Hepatocyte (in vitro differentiated cells): Measurements from ENCODE around the gene HTT.
A peak's percentile ranks its signal among the peaks of the same experiment; 100 is the strongest.

Experiments used
- EZH2 ChIP-seq: fragments of 200-600 bp; sonication (generic); IDR thresholded peaks from 2 replicates; pipeline ENCODE4 v1.6.1; 2016; ENCODE audit warnings: antibody characterized with exemption, mild to moderate bottlenecking, borderline replicate concordance
- EZH2phosphoT487 ChIP-seq: fragments of 200-600 bp; sonication (generic); IDR thresholded peaks from one replicate; pipeline ENCODE4 v1.6.1; 2018; ENCODE audit warnings: antibody characterized with exemption, mild to moderate bottlenecking, low read depth, moderate library complexity; ENCODE audit not compliant: unreplicated experiment, severe bottlenecking
- TF ChIP-seq, protein P1 (sequence below): fragments of 200-600 bp; sonication (generic); IDR thresholded peaks from 2 replicates; pipeline ENCODE4 v1.5.1; 2016; ENCODE audit warnings: antibody characterized with exemption, mild to moderate bottlenecking; ENCODE audit not compliant: poor library complexity

DNA sequence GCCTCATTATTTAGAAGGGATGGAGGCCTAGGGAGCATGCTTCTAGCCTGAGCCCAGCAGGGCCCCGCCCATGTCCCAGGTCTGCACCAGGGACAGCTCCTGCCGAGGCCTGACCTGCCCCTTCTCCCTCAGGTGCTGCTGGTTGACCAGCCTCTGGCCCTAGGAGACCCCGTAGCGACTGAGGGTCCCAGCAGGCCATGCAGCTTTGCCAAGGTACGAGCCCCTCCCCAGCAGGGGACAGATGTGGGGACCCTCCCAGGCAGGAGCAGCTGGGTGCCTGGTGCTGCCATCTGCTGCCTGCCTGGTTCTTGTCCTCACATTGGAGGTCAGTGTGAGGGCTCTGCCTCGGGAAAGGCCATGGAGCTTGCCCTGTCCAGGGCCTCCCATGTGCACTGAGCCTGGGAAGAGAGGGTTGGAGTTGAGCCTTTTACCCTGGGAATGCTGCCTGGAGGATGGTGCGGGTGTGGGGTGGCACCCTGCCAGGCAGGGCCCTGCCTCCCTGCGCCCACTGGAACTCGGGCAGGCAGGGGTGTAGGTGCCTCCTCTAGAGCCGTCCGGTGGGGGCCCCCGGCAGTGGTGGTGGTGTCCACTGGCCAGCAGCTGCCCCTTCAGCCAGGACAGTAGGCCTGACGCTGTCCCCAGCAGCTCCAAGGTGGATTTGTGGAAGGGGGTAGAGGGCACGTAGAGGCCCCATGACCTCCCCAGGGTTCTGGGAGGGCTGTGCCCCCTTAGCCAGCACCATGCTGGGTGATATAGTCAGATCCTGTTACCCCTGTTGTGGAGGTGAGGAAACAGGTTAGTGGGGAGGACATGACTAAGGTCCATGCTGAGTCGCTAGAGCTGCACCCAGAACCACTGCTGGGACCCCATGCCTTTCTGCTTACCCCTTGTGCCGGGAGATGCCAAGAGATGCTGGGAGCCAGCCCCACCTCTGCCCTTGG lies 172.2 kb downstream of the HTT start:
- TF ChIP-seq EZH2, result no peak
- TF ChIP-seq, protein P1, sequence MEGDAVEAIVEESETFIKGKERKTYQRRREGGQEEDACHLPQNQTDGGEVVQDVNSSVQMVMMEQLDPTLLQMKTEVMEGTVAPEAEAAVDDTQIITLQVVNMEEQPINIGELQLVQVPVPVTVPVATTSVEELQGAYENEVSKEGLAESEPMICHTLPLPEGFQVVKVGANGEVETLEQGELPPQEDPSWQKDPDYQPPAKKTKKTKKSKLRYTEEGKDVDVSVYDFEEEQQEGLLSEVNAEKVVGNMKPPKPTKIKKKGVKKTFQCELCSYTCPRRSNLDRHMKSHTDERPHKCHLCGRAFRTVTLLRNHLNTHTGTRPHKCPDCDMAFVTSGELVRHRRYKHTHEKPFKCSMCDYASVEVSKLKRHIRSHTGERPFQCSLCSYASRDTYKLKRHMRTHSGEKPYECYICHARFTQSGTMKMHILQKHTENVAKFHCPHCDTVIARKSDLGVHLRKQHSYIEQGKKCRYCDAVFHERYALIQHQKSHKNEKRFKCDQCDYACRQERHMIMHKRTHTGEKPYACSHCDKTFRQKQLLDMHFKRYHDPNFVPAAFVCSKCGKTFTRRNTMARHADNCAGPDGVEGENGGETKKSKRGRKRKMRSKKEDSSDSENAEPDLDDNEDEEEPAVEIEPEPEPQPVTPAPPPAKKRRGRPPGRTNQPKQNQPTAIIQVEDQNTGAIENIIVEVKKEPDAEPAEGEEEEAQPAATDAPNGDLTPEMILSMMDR, result peak; percentile 5
- TF ChIP-seq EZH2phosphoT487, result no peak
